Measurements from ENCODE around the gene COX20. TPM values are rescaled to one million over a fixed set of nuclear protein-coding genes. Genes with fewer than 3 reads are reported as not detected.

COX20 gene
- total RNA-seq, 1 experiment from 2014 or later, result 40.7 TPM

GRCh38 chr1:244878681-244879080 is 43.2 kb downstream of the COX20 start:
- no peak overlapping the region for H3K4me2 ChIP-seq
- H3F3A ChIP-seq (ENCODE audit: insufficient read depth, low read depth), result no peaks in the 10 kb centered on the region
- no peaks in the 10 kb centered on the region for H3K79me2 ChIP-seq (ENCODE audit: low read depth)
- ChIA-PET POLR2A (ENCODE audit: unreplicated experiment) (no interaction called here), CTCF (no interaction called here)
- BruUV-seq (replicated peaks), result no TSS peak
- no peak overlapping the region for H3K27ac ChIP-seq
- no peaks in the 10 kb centered on the region for H4K20me1 ChIP-seq (ENCODE audit: insufficient read depth)
- no peaks in the 10 kb centered on the region for H3K9me3 ChIP-seq (ENCODE audit: insufficient read depth, low read depth)
- no peaks in the 10 kb centered on the region for H3K27me3 ChIP-seq (ENCODE audit: insufficient read depth, low read depth)
- H3K4me3 ChIP-seq, result no peak overlapping the region
- no peak overlapping the region for H2AFZ ChIP-seq
- H3K9me2 ChIP-seq (ENCODE audit: insufficient read depth), result no peaks in the 10 kb centered on the region
- no peaks in the 10 kb centered on the region for H3K36me3 ChIP-seq (ENCODE audit: low read depth)
- intact Hi-C loops (cut with micrococcal nuclease; ENCODE audit: unreplicated experiment), result no loop called here
- H3K4me1 ChIP-seq (replicated peaks; ENCODE audit: insufficient read depth), result peaks cover 8% of the 10 kb centered on the region
- no peak for TF ChIP-seq EZH2 (IDR thresholded peaks at IDR 0.05; ENCODE audit: low read depth)
- no peak for DNase-seq

- ChIA-PET CTCF (no interaction called here), POLR2A (ENCODE audit: unreplicated experiment) (interaction anchor here (0.7 kb wide), 1 partner anchor 18 kb away, joined by 3 read pairs; no protein-coding TSS in a partner anchor)
- H3K27me3 ChIP-seq (ENCODE audit: insufficient read depth, low read depth), result no peaks in the 10 kb centered on the region
- BruUV-seq (replicated peaks), result no TSS peak
- DNase-seq, result no peak
- no peak overlapping the region for H3K27ac ChIP-seq
- H3F3A ChIP-seq (ENCODE audit: insufficient read depth, low read depth), result no peaks in the 10 kb centered on the region
- intact Hi-C loops (cut with micrococcal nuclease; ENCODE audit: unreplicated experiment), result no loop called here
- no peak for TF ChIP-seq CTCF (conservative IDR thresholded peaks at IDR 0.05)
- TF ChIP-seq EZH2 (IDR thresholded peaks at IDR 0.05; ENCODE audit: low read depth), result no peak
- H3K79me2 ChIP-seq (ENCODE audit: low read depth), result no peaks in the 10 kb centered on the region
- no peaks in the 10 kb centered on the region for H3K9me3 ChIP-seq (ENCODE audit: insufficient read depth, low read depth)
- H3K4me2 ChIP-seq, result no peak overlapping the region
- no peak overlapping the region for H2AFZ ChIP-seq
- H3K9me2 ChIP-seq (ENCODE audit: insufficient read depth), result no peaks in the 10 kb centered on the region
- no peaks in the 10 kb centered on the region for H4K20me1 ChIP-seq (ENCODE audit: insufficient read depth)
- no peak overlapping the region for H3K4me3 ChIP-seq
- H3K4me1 ChIP-seq (replicated peaks; ENCODE audit: insufficient read depth), result peaks cover under 1% of the 10 kb centered on the region; the same call in 1 of the 2 replicates
- H3K36me3 ChIP-seq (ENCODE audit: low read depth), result no peaks in the 10 kb centered on the region
These were observed 46.3 kb downstream of the COX20 start for GRCh38 chr1:244881552-244882280.

- Histone ChIP-seq H3K9me2 (ENCODE audit: insufficient read depth) (no peaks in the 10 kb centered on the region), H3K4me2 (no peak overlapping the region), H3K27ac (no peak overlapping the region), H2AFZ (no peak overlapping the region), H3K4me3 (no peak overlapping the region), H3K9me3 (ENCODE audit: insufficient read depth, low read depth) (no peaks in the 10 kb centered on the region), H3K79me2 (ENCODE audit: low read depth) (no peaks in the 10 kb centered on the region), H3K27me3 (ENCODE audit: insufficient read depth, low read depth) (no peaks in the 10 kb centered on the region), H4K20me1 (ENCODE audit: insufficient read depth) (no peaks in the 10 kb centered on the region), H3K4me1 (replicated peaks; ENCODE audit: insufficient read depth) (peaks cover 8% of the 10 kb centered on the region), H3F3A (ENCODE audit: insufficient read depth, low read depth) (no peaks in the 10 kb centered on the region), H3K36me3 (ENCODE audit: low read depth) (no peaks in the 10 kb centered on the region)
- CTCF ChIA-PET, result no interaction called here
- TF ChIP-seq CTCF (conservative IDR thresholded peaks at IDR 0.05) (no peak), EZH2 (IDR thresholded peaks at IDR 0.05; ENCODE audit: low read depth) (no peak)
- no TSS peak for BruUV-seq (replicated peaks)
- peak in 1 of 2 experiments; percentile 49 for DNase-seq
- POLR2A ChIA-PET (ENCODE audit: unreplicated experiment), result no interaction called here
- intact Hi-C loops (cut with micrococcal nuclease; ENCODE audit: unreplicated experiment), result no loop called here
These were observed 51.8 kb downstream of the COX20 start for GRCh38 chr1:244887281-244887680.

GRCh38 chr1:244893836-244894235 is 58.4 kb downstream of the COX20 start:
- H3K79me2 ChIP-seq (ENCODE audit: low read depth), result no peaks in the 10 kb centered on the region
- intact Hi-C loops (cut with micrococcal nuclease; ENCODE audit: unreplicated experiment), result no loop called here
- no peak for TF ChIP-seq CTCF (conservative IDR thresholded peaks at IDR 0.05)
- TF ChIP-seq EZH2 (IDR thresholded peaks at IDR 0.05; ENCODE audit: low read depth), result no peak
- H3K27me3 ChIP-seq (ENCODE audit: insufficient read depth, low read depth), result no peaks in the 10 kb centered on the region
- no peaks in the 10 kb centered on the region; the same call in 1 of the 2 replicates for H3K9me3 ChIP-seq (ENCODE audit: insufficient read depth, low read depth)
- no peaks in the 10 kb centered on the region for H3F3A ChIP-seq (ENCODE audit: insufficient read depth, low read depth)
- H3K4me1 ChIP-seq (replicated peaks; ENCODE audit: insufficient read depth), result no peaks in the 10 kb centered on the region
- BruUV-seq (replicated peaks), result no TSS peak
- H3K27ac ChIP-seq, result no peak overlapping the region
- H3K4me3 ChIP-seq, result no peak overlapping the region
- H2AFZ ChIP-seq, result no peak overlapping the region
- ChIA-PET CTCF (no interaction called here), POLR2A (ENCODE audit: unreplicated experiment) (no interaction called here)
- no peak for DNase-seq
- H3K4me2 ChIP-seq, result no peak overlapping the region
- no peaks in the 10 kb centered on the region for H3K36me3 ChIP-seq (ENCODE audit: low read depth)
- no peaks in the 10 kb centered on the region for H4K20me1 ChIP-seq (ENCODE audit: insufficient read depth)
- no peaks in the 10 kb centered on the region for H3K9me2 ChIP-seq (ENCODE audit: insufficient read depth)

All from PC-9 (cell line).